Type B pancreatic cell (in vitro differentiated cells): ENCODE results near the gene VOPP1. TPM values are rescaled to one million over a fixed set of nuclear protein-coding genes. Genes with fewer than 3 reads are reported as not detected.

Experiments used
- DNase-seq: peaks from one replicate; pipeline ENCODE4 v3.0.0; 2021; ENCODE audit warnings: mixed read lengths; ENCODE audit not compliant: unreplicated experiment; ENCODE audit errors: extremely low spot score
- H3K27ac Mint-ChIP-seq: 2 replicates; pipeline ENCODE4 v1.8.0; 2021; ENCODE audit warnings: mild to moderate bottlenecking, mixed read lengths
- H3K27me3 Mint-ChIP-seq: 2 replicates; pipeline ENCODE4 v1.8.0; 2021; ENCODE audit warnings: mixed read lengths
- H3K36me3 Mint-ChIP-seq: 2 replicates; pipeline ENCODE4 v1.8.0; 2021; ENCODE audit warnings: mixed read lengths
- H3K4me1 Mint-ChIP-seq: one replicate; pipeline ENCODE4 v1.8.0; 2021; ENCODE audit warnings: mixed read lengths; ENCODE audit not compliant: unreplicated experiment
- H3K4me3 Mint-ChIP-seq: 2 replicates; pipeline ENCODE4 v1.8.0; 2021; ENCODE audit warnings: mild to moderate bottlenecking, mixed read lengths
- H3K9me3 Mint-ChIP-seq: 2 replicates; pipeline ENCODE4 v1.8.0; 2021; ENCODE audit warnings: mixed read lengths
- CTCF ChIP-seq: fragments of 200-600 bp; sonication (generic); conservative IDR thresholded peaks from 2 replicates; pipeline ENCODE4 v1.5.0; 2021; ENCODE audit warnings: antibody characterized with exemption, mild to moderate bottlenecking
- total RNA-seq: library from RNA; stranded (reverse); gene quantifications from 2 replicates; pipeline ENCODE4 v1.2.1, GENCODE V29; 2021; ENCODE audit warnings: low replicate concordance

Gene VOPP1
- total RNA-seq, 1 donor from 2014 or later, result 38.9 TPM

DNA sequence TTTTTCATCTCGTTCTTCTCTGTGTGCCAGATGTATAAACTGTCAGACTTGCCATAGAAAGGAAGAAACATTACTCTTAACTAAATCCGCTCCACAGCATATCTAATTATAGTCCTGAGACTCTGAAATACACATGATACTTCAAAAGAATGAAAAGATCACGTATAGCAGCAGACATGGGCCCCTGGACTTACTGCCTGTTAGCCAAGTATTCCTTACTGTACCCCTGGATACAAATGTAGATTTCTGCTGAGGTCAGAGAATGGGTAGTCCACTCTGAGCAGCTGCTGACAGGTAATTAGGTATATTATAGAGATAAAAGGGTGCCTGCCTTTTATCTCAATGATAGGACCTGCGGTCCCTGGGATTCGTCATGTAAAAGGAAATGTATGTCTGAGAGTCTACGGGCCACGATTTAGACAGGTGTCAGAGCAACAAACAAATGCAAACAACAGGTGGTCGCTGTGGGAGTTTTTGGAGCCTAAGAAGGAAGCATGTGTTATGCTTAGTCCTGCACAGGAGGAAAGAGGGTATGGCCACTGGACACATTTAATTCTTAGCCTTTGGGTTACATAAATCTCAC, 69.4 kb downstream of the VOPP1 start:
- no peaks in the 10 kb centered on the region for H3K27me3 Mint-ChIP-seq
- H3K9me3 Mint-ChIP-seq, result no peaks in the 10 kb centered on the region
- H3K4me3 Mint-ChIP-seq, result no peak overlapping the region
- peaks cover 5% of the 10 kb centered on the region for H3K4me1 Mint-ChIP-seq
- TF ChIP-seq CTCF, result no peak
- H3K27ac Mint-ChIP-seq, result no peak overlapping the region
- no peaks in the 10 kb centered on the region for H3K36me3 Mint-ChIP-seq
- no peak for DNase-seq

DNA sequence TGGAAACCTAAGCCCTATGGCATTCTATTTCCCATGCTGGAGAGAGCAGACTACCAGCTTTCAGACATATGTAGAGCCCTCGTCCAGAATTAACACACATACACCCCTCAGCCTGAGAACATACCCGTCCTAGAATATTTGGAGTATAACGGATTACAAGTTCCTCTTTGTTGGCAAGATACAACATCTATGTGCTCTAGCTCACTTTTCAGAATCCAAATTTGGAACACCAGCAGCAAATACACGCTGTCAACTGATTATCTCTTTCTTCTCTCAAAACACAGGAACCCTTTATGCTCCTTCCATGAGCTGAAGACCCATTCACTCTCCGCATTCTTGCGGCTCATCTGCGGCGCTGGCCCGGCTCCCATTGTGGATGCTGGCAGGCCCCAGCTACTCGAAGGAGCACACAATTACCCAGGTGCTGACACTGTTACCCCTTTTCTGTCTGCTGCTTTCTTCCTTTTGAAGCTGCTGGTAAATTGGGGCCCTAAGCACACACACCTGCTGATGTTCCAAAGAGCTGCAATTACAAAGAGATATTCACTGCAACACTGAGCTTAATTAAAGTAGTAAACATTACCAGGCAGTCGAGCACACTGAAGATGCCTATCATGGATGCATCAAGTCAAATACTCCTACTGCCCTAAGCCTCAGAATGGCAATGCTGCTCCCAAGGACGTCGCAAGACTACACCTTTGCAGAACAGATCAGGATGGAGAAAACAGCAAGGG, 70.0 kb downstream of the VOPP1 start:
- H3K9me3 Mint-ChIP-seq, result no peaks in the 10 kb centered on the region
- no peak overlapping the region for H3K4me3 Mint-ChIP-seq
- H3K4me1 Mint-ChIP-seq, result peaks cover 5% of the 10 kb centered on the region
- H3K27ac Mint-ChIP-seq, result no peak overlapping the region
- no peak for TF ChIP-seq CTCF
- H3K36me3 Mint-ChIP-seq, result no peaks in the 10 kb centered on the region
- DNase-seq, result no peak
- no peaks in the 10 kb centered on the region for H3K27me3 Mint-ChIP-seq

GRCh38 chr7:55501611-55502010, 70.7 kb downstream of the VOPP1 start:
- Mint-ChIP-seq H3K4me1 (peaks cover 5% of the 10 kb centered on the region), H3K4me3 (no peak overlapping the region)

GRCh38 chr7:55500117-55500756, 72.1 kb downstream of the VOPP1 start:
- Mint-ChIP-seq H3K36me3 (peaks cover 4% of the 10 kb centered on the region), H3K27ac (no peak overlapping the region), H3K4me3 (no peak overlapping the region)

More at GRCh38 chr7:55501611-55502010, 70.7 kb downstream of the VOPP1 start:
- Mint-ChIP-seq H3K9me3 (no peaks in the 10 kb centered on the region), H3K27me3 (no peaks in the 10 kb centered on the region), H3K27ac (no peak overlapping the region), H3K36me3 (no peaks in the 10 kb centered on the region)
- no peak for TF ChIP-seq CTCF
- DNase-seq, result no peak

GRCh38 chr7:55499591-55499990, 72.7 kb downstream of the VOPP1 start:
- DNase-seq, result no peak
- Mint-ChIP-seq H3K9me3 (no peaks in the 10 kb centered on the region), H3K27me3 (no peaks in the 10 kb centered on the region), H3K4me3 (no peak overlapping the region), H3K27ac (no peak overlapping the region), H3K4me1 (peaks cover 5% of the 10 kb centered on the region), H3K36me3 (peaks cover 5% of the 10 kb centered on the region)
- no peak for TF ChIP-seq CTCF

More at GRCh38 chr7:55500117-55500756, 72.1 kb downstream of the VOPP1 start:
- Mint-ChIP-seq H3K9me3 (no peaks in the 10 kb centered on the region), H3K4me1 (peaks cover 5% of the 10 kb centered on the region), H3K27me3 (no peaks in the 10 kb centered on the region)
- DNase-seq, result no peak
- TF ChIP-seq CTCF, result no peak
